SJSA1 (cell line): Measurements from ENCODE around the gene UNC13A. TPM values are rescaled to one million over a fixed set of nuclear protein-coding genes. Genes with fewer than 3 reads are reported as not detected.

Source experiments
- DNase-seq, 2 experiments: peaks; one replicate each; pipeline ENCODE4 v3.0.0-alpha.2; 2015 to 2020; ENCODE audit warnings: low spot score in 2 of 2, low read depth in 1 of 2
- H3K27ac ChIP-seq: fragments of 250-450 bp; sonication (Bioruptor Pico); 2 replicates; pipeline ENCODE4 v1.5.1; 2020; ENCODE audit warnings: mild to moderate bottlenecking, moderate library complexity
- H3K27me3 ChIP-seq: fragments of 250-450 bp; sonication (Bioruptor Pico); replicated peaks from 2 replicates; pipeline ENCODE4 v1.5.1; 2020; ENCODE audit warnings: mild to moderate bottlenecking, moderate library complexity
- H3K36me3 ChIP-seq: fragments of 250-450 bp; sonication (Bioruptor Pico); 2 replicates; pipeline ENCODE4 v1.5.1; 2020; ENCODE audit warnings: mild to moderate bottlenecking
- H3K4me1 ChIP-seq: fragments of 250-450 bp; sonication (Bioruptor Pico); replicated peaks from 2 replicates; pipeline ENCODE4 v1.6.1; 2021; ENCODE audit warnings: mild to moderate bottlenecking
- H3K4me3 ChIP-seq: fragments of 250-450 bp; sonication (Bioruptor Pico); 2 replicates; pipeline ENCODE4 v1.5.1; 2020; ENCODE audit warnings: mild to moderate bottlenecking
- H3K9me3 ChIP-seq: fragments of 250-450 bp; sonication (Bioruptor Pico); replicated peaks from 2 replicates; pipeline ENCODE4 v1.5.1; 2020; ENCODE audit warnings: mild to moderate bottlenecking
- total RNA-seq: library from RNA; depleted of rRNA; stranded (reverse); fragments of >200 nt; shearing (Covaris generic); gene quantifications from 2 replicates; pipeline ENCODE4 v1.2.3, GENCODE V29; 2014; rRNA removed

UNC13A gene
- total RNA-seq = not detected in 2 replicates

DNA sequence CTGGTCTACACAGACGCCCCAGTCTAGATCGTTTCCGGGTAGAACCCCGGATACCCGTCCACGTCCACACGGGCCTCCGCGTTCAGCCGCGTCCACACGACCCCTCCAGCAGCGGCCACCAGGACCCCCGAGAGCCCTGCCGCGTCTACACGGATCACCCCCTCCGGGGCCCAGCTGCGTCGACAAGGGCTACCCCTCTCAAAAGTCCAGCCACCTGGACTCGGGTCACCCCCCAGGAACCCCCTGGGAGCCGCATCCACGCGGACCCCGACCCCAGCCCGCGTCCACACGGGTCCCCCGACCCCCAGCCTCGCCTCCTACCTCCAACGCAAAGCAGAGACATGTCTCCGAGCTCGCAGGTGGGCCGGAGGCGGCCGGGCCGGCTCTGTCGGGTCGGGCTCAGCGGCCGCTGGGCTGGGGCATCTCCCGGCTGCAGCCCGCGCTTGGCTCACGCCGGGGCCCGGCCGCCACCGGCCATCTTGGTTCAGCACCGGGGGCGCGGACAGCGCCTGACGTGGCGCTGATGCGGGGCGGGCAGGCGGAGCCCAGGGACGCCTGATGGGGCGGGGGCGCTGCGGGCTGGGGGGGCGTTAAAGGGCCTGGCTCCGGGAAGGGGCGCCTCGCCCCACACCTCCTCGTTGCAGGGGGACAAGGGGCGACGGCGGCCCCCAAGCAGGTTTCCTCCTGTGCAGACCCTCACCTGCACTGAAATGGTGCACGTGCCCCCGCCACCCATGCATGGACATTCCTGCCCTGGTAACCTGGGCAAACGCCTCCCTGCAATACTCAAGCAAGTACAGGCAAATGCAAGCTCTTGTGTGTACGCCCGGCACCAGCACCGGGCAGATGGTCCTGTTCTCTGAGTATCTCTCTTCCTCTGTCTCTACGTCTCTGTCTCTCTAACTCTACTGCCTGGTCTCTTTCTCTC is at the start of gene UNC13A:
Gene UNC13A, minus strand, starts transcription at position 498 of the 928 bp plus-strand sequence. Its CDS starts 155 bp downstream, at position 343.
- Histone ChIP-seq H3K4me1 (peaks cover 7% of the 10 kb centered on the region), H3K4me3 (no peak within 1 kb of the TSS), H3K36me3 (no peaks in the 10 kb centered on the region), H3K27me3 (peaks cover 26% of the 10 kb centered on the region), H3K9me3 (no peaks in the 10 kb centered on the region), H3K27ac (no peak within 1 kb of the TSS)
- no peak for DNase-seq

DNA sequence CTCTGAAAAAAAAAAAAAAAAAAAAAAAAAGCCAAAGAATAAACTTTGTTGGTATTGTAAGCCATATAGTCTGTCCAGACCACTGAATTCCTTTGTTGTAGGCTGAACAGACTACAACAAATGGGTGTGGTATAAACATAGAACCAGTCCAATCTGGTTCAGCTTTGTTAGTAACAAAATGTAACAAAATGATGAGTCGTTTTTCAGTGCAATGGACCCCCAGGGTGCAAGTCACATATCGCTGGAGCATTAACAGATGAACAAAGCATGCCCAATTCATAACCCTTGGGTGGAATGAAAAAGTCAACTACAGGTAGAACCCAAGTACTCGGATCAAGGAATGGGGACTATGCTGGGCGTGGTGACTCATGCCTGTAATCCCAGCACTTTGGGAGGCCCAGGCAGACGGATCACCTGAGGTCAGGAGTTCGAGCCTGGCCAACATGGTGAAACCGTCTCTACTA is 49.6 kb upstream of the UNC13A start:
- Histone ChIP-seq H3K4me1 (peaks cover 14% of the 10 kb centered on the region), H3K4me3 (no peak overlapping the region), H3K36me3 (peaks cover 53% of the 10 kb centered on the region), H3K27ac (peak overlapping the region; percentile 65), H3K9me3 (no peaks in the 10 kb centered on the region), H3K27me3 (no peaks in the 10 kb centered on the region)
- peak in 1 of 2 experiments; percentile 64 for DNase-seq

DNA sequence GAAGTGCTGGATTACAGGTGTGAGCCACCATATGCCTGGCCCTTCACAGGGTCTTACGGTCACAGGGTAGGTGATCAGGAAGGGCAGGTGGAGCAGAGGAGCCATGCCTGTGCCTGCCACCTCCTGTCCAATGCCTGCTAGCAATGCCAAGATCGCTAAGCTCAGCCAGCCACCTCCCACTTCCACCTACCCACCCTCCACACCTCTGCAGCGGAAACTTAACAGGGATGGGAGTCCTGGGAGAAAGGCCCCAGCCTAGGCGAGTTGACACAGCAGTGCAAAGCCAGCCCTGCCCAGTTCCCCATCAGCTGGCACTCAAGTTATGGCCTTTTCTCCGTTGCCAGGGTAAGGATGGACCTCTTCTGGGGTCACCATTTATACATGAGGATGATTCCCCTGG is 47.3 kb upstream of the UNC13A start:
- H3K9me3 ChIP-seq = no peaks in the 10 kb centered on the region; the same call in 1 of the 2 replicates
- H3K4me1 ChIP-seq = peaks cover 14% of the 10 kb centered on the region
- no peak overlapping the region for H3K4me3 ChIP-seq
- peaks cover 75% of the 10 kb centered on the region for H3K36me3 ChIP-seq
- H3K27ac ChIP-seq = no peak overlapping the region
- H3K27me3 ChIP-seq = no peaks in the 10 kb centered on the region
- no peak for DNase-seq

DNA sequence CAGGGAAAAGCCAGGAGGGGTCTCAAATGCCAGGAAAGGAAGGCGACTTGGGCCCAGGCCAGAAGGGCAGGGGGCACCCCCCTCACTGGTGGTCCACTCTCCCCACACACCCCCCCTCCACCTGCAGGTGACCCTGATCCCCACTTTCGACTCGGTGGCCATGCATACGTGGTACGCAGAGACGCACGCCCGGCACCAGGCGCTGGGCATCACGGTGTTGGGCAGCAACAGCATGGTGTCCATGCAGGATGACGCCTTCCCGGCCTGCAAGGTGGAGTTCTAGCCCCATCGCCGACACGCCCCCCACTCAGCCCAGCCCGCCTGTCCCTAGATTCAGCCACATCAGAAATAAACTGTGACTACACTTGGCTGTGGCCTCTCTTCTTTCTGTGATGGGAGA is 46.0 kb upstream of the UNC13A start:
- peaks cover 87% of the 10 kb centered on the region for H3K36me3 ChIP-seq
- no peak overlapping the region for H3K4me3 ChIP-seq
- no peak overlapping the region for H3K27ac ChIP-seq
- H3K27me3 ChIP-seq = no peaks in the 10 kb centered on the region
- H3K4me1 ChIP-seq = peaks cover 14% of the 10 kb centered on the region
- no peaks in the 10 kb centered on the region; the same call in 1 of the 2 replicates for H3K9me3 ChIP-seq
- DNase-seq = no peak

DNA sequence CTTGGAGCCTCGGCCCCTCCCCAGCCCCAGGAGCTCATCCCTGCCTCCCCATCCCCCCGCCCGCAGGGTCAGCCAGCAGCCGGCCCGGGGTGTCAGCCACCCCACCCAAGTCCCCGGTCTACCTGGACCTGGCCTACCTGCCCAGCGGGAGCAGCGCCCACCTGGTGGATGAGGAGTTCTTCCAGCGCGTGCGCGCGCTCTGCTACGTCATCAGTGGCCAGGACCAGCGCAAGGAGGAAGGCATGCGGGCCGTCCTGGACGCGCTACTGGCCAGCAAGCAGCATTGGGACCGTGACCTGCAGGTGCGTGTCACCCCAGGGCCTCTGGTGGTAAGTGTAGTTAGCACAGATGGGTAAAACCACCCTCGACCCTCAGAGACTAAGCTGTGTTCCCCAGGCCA is 45.0 kb upstream of the UNC13A start:
- peaks cover 90% of the 10 kb centered on the region for H3K36me3 ChIP-seq
- H3K27me3 ChIP-seq = no peaks in the 10 kb centered on the region
- no peaks in the 10 kb centered on the region; the same call in 1 of the 2 replicates for H3K9me3 ChIP-seq

DNA sequence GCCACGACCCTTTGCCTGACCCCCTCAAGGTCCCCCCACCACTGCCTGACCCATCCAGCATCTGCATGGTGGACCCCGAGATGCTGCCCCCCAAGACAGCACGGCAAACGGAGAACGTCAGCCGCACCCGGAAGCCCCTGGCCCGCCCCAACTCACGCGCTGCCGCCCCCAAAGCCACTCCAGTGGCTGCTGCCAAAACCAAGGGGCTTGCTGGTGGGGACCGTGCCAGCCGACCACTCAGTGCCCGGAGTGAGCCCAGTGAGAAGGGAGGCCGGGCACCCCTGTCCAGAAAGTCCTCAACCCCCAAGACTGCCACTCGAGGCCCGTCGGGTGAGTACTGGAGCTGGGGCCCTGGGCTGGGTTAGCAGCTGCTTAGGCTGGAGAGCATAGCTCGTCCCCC is 39.7 kb upstream of the UNC13A start:
- no peaks in the 10 kb centered on the region; the same call in 1 of the 2 replicates for H3K9me3 ChIP-seq
- no peak overlapping the region for H3K27ac ChIP-seq
- no peaks in the 10 kb centered on the region for H3K27me3 ChIP-seq
- DNase-seq = no peak
- no peak overlapping the region for H3K4me3 ChIP-seq
- peaks cover 94% of the 10 kb centered on the region for H3K36me3 ChIP-seq
- H3K4me1 ChIP-seq = no peaks in the 10 kb centered on the region

More for the DNA sequence above, 45.0 kb upstream of the UNC13A start:
- Histone ChIP-seq H3K4me1 (peaks cover 13% of the 10 kb centered on the region), H3K4me3 (no peak overlapping the region), H3K27ac (no peak overlapping the region)
- no peak for DNase-seq

DNA sequence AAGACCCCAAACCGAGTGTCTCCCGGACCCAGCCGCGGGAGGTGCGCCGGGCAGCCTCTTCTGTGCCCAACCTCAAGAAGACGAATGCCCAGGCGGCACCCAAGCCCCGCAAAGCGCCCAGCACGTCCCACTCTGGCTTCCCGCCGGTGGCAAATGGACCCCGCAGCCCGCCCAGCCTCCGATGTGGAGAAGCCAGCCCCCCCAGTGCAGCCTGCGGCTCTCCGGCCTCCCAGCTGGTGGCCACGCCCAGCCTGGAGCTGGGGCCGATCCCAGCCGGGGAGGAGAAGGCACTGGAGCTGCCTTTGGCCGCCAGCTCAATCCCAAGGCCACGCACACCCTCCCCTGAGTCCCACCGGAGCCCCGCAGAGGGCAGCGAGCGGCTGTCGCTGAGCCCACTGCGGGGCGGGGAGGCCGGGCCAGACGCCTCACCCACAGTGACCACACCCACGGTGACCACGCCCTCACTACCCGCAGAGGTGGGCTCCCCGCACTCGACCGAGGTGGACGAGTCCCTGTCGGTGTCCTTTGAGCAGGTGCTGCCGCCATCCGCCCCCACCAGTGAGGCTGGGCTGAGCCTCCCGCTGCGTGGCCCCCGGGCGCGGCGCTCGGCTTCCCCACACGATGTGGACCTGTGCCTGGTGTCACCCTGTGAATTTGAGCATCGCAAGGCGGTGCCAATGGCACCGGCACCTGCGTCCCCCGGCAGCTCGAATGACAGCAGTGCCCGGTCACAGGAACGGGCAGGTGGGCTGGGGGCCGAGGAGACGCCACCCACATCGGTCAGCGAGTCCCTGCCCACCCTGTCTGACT is 39.0 kb upstream of the UNC13A start:
- H3K27ac ChIP-seq = no peak overlapping the region
- peaks cover under 1% of the 10 kb centered on the region; the same call in 1 of the 2 replicates for H3K4me1 ChIP-seq
- H3K9me3 ChIP-seq = no peaks in the 10 kb centered on the region; the same call in 1 of the 2 replicates
- no peak overlapping the region for H3K4me3 ChIP-seq
- no peak for DNase-seq
- no peaks in the 10 kb centered on the region for H3K27me3 ChIP-seq
- peaks cover 92% of the 10 kb centered on the region for H3K36me3 ChIP-seq

DNA sequence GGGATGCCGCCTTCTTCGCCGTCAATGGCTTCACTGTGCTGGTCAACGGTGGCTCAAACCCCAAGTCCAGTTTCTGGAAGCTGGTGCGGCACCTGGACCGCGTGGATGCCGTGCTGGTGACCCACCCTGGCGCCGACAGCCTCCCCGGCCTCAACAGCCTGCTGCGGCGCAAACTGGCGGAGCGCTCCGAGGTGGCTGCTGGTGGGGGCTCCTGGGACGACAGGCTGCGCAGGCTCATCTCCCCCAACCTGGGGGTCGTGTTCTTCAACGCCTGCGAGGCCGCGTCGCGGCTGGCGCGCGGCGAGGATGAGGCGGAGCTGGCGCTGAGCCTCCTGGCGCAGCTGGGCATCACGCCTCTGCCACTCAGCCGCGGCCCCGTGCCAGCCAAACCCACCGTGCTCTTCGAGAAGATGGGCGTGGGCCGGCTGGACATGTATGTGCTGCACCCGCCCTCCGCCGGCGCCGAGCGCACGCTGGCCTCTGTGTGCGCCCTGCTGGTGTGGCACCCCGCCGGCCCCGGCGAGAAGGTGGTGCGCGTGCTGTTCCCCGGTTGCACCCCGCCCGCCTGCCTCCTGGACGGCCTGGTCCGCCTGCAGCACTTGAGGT is 38.1 kb upstream of the UNC13A start:
- peaks cover 92% of the 10 kb centered on the region for H3K36me3 ChIP-seq
- H3K4me3 ChIP-seq = no peak overlapping the region
- DNase-seq = no peak
- no peak overlapping the region for H3K27ac ChIP-seq
- H3K4me1 ChIP-seq = peaks cover 10% of the 10 kb centered on the region
- no peaks in the 10 kb centered on the region for H3K27me3 ChIP-seq
- H3K9me3 ChIP-seq = no peaks in the 10 kb centered on the region; the same call in 1 of the 2 replicates

DNA sequence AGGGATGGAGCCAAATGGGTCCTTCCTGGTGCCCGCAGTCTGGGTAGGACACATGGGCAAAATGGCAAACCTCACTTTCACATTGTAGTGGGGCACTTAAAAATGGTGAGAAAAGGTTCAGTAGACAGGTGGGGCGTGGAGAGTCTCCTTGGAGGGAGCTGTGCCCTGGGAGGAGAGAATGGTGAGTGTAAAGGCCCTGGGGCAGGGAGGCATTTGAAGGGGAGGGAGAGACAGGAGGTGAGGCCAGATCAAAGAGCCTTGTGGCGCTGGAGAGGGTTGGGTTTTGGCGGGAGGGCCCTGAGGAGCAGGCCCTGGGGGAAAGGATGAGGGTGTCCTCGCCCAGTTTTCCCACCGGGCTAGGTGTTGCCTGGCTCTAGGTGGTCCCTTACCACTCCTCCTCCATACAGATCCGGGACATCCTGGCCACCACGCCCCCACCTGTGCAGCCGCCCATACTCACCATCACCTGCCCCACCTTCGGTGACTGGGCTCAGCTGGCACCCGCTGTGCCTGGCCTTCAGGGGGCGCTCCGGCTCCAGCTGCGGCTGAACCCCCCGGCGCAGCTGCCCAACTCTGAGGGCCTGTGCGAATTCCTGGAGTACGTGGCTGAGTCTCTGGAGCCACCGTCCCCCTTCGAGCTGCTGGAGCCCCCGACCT is 37.4 kb upstream of the UNC13A start:
- Histone ChIP-seq H3K4me1 (peaks cover 17% of the 10 kb centered on the region), H3K4me3 (no peak overlapping the region), H3K27ac (no peak overlapping the region), H3K27me3 (no peaks in the 10 kb centered on the region), H3K9me3 (no peaks in the 10 kb centered on the region), H3K36me3 (peaks cover 91% of the 10 kb centered on the region)
- DNase-seq = no peak

DNA sequence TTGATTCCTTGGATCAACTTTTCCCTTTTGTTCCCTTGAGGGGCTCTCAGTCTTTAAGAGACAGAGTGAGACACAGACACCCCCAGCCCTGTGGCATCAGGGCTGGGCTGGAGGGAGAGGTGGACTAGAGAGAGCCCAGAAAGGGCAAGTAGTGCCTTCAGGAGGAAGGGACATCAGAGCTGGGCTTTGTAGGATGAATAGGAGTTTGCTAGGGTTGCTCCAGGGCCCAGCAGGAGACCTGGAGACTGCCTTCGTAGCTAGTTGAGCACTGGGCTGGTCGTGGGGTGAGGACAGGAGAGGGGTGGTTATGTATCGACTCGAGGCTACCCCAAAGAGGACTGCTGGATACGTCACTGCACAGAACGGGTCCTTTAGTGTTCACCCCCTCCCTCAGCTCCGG is 36.5 kb upstream of the UNC13A start:
- Histone ChIP-seq H3K4me1 (peaks cover 23% of the 10 kb centered on the region), H3K27me3 (no peaks in the 10 kb centered on the region), H3K36me3 (peaks cover 82% of the 10 kb centered on the region), H3K9me3 (no peaks in the 10 kb centered on the region), H3K27ac (no peak overlapping the region), H3K4me3 (no peak overlapping the region)
- no peak for DNase-seq

DNA sequence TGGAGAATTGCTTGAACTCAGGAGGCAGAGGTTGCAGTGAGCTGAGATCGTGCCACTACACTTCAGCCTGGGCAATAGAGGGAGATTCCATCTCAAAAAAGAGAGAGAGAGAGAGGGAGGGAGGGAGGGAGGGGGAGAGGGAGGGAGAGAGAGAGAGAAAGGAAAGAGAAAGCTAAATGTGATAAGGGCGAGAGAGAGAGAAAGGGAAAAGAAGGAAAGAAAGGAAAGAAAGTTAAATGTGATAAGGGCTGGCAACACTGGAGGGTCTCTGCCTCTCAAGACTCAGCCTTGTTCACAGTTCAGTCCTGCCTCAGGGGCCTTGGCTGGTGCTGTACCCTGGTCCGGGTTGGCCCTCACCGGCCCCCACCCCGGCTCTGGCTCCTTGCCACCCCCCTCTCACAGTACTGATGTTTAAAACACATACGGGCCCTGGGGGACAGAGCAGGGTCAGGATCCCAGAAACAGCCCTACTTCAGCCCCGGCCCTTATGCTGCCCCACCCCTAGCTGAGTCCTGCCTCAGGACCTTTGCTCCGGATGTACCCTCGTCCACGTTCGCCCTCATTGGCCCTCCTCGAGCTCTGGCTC is 34.6 kb upstream of the UNC13A start:
- DNase-seq = no peak
- Histone ChIP-seq H3K4me1 (peaks cover 29% of the 10 kb centered on the region), H3K27ac (no peak overlapping the region), H3K36me3 (peaks cover 66% of the 10 kb centered on the region), H3K9me3 (no peaks in the 10 kb centered on the region), H3K27me3 (no peaks in the 10 kb centered on the region), H3K4me3 (no peak overlapping the region)

DNA sequence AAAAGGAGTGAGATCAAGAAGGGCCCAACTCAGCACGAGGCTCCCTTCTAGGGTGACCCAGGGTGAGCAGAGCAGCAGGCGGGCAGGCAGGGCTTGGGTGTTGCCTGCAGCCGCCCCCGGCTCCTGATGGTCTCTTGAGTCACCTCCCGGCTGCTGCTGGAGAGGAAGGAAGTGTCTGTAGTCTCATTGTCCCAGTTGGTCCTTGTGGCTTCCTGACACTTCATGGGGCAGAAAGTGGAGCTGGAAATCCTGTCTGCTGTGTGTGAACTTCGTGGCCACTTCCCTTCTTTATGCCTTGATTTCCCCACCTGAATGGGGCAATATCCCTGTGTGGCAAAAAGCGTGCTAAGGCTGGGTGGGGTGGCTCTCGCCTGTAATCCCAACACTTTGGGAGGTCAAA is 33.7 kb upstream of the UNC13A start:
- H3K27me3 ChIP-seq = no peaks in the 10 kb centered on the region
- peaks cover 56% of the 10 kb centered on the region for H3K36me3 ChIP-seq
- no peak for DNase-seq
- H3K4me1 ChIP-seq = peaks cover 33% of the 10 kb centered on the region
- H3K4me3 ChIP-seq = no peak overlapping the region
- H3K9me3 ChIP-seq = no peaks in the 10 kb centered on the region
- no peak overlapping the region for H3K27ac ChIP-seq
